ENCODE measurements around the gene DTNB. TPM values are rescaled to one million over a fixed set of nuclear protein-coding genes. Genes with fewer than 3 reads are reported as not detected.
A peak's percentile ranks its signal among the peaks of the same experiment; 100 is the strongest.

The DTNB gene
- total and polyA plus RNA-seq, 4 experiments from 2014 or later, result 18.0 to 45.3 (median 33.2) TPM

- H3K4me3 Mint-ChIP-seq, result peak overlapping the region; percentile 66 to 89 (median 82)
- Histone ChIP-seq H3K27me3 (ENCODE audit: insufficient read depth, low read length) (no peaks in the 10 kb centered on the region), H3K9me3 (ENCODE audit: control insufficient read depth in 1 of 2, low read length in 2 of 2) (no peaks in the 10 kb centered on the region), H3K4me3 (ENCODE audit: low read length in 2 of 2) (peak overlapping the region in 1 of 2 donors; percentile 52), H3K36me3 (ENCODE audit: insufficient read depth, low read length) (no peaks in the 10 kb centered on the region), H3K27ac (ENCODE audit: low read depth, low read length) (no peak overlapping the region), H3K4me1 (ENCODE audit: insufficient read depth, low read length) (peaks cover 34% of the 10 kb centered on the region)
- CTCF ChIA-PET (ENCODE audit: partially characterized antibody), result interaction anchor here (0.6 to 2.1 kb wide), 15 partner anchors 9 to 92 kb away, joined by 3 to 16 read pairs (median 4); no protein-coding TSS in a partner anchor
- intact Hi-C loops (cut with micrococcal nuclease), result loop anchor here (1.0 to 5.0 kb wide), 5 partner anchors 20 to 370 kb away; partner anchors contain the start of gene DNAJC27
- peak; percentile 78 to 83 (median 81) for DNase-seq
- POLR2A ChIA-PET (ENCODE audit: partially characterized antibody), result interaction anchor here (0.6 to 2.8 kb wide), 15 partner anchors 8 to 250 kb away, joined by 3 to 19 read pairs (median 4); no protein-coding TSS in a partner anchor
- H3K27me3 Mint-ChIP-seq, result no peaks in the 10 kb centered on the region
- no peaks in the 10 kb centered on the region for H3K9me3 Mint-ChIP-seq
- peak overlapping the region in 3 of 7 donors; percentile 74 to 84 (median 74) for H3K27ac Mint-ChIP-seq
- H3K4me1 Mint-ChIP-seq, result peaks cover 10 to 35% (median 23%) of the 10 kb centered on the region in 4 donors
- peaks cover 0 to 5% of the 10 kb centered on the region in 2 donors for H3K36me3 Mint-ChIP-seq
Observed at GRCh38 chr2:25342372-25343186, 330.8 kb downstream of the DTNB start.

GRCh38 chr2:25341753-25342371 lies 331.5 kb downstream of the DTNB start, which contains the start of gene DNMT3A:
TSS of gene DNMT3A (minus strand) at chr2:25341925. CDS start at chr2:25313984, 27,941 bp downstream.
- Histone ChIP-seq H3K4me1 (ENCODE audit: insufficient read depth, low read length) (peaks cover 41% of the 10 kb centered on the region), H3K9me3 (ENCODE audit: control insufficient read depth in 1 of 2, low read length in 2 of 2) (no peaks in the 10 kb centered on the region), H3K36me3 (ENCODE audit: insufficient read depth, low read length) (no peaks in the 10 kb centered on the region), H3K4me3 (ENCODE audit: low read length in 2 of 2) (peak within 1 kb of the TSS in 1 of 2 donors; percentile 52), H3K27me3 (ENCODE audit: insufficient read depth, low read length) (no peaks in the 10 kb centered on the region), H3K27ac (ENCODE audit: low read depth, low read length) (no peak within 1 kb of the TSS)
- H3K9me3 Mint-ChIP-seq, result no peaks in the 10 kb centered on the region
- POLR2A ChIA-PET (ENCODE audit: partially characterized antibody), result interaction anchor here (0.7 to 2.8 kb wide), 14 partner anchors 8 to 250 kb away, joined by 3 to 19 read pairs (median 4); no protein-coding TSS in a partner anchor
- CTCF ChIA-PET (ENCODE audit: partially characterized antibody), result interaction anchor here (0.6 to 2.1 kb wide), 9 partner anchors 8 to 92 kb away, joined by 3 to 16 read pairs (median 6); no protein-coding TSS in a partner anchor
- intact Hi-C loops (cut with micrococcal nuclease), result loop anchor here (1.0 to 5.0 kb wide), 6 partner anchors 20 to 370 kb away; partner anchors contain the start of gene DNAJC27
- peak within 1 kb of the TSS in 3 of 7 donors; percentile 74 to 84 (median 74) for H3K27ac Mint-ChIP-seq
- DNase-seq, result peak in 3 of 5 donors; percentile 44 to 49 (median 47)
- H3K4me1 Mint-ChIP-seq, result peaks cover 14 to 35% (median 27%) of the 10 kb centered on the region in 4 donors
- peak within 1 kb of the TSS; percentile 66 to 89 (median 82) for H3K4me3 Mint-ChIP-seq
- H3K27me3 Mint-ChIP-seq, result no peaks in the 10 kb centered on the region
- peaks cover 0 to 6% of the 10 kb centered on the region in 2 donors for H3K36me3 Mint-ChIP-seq

GRCh38 chr2:25341011-25341727 lies 332.2 kb downstream of the DTNB start:
- Mint-ChIP-seq H3K27me3 (no peaks in the 10 kb centered on the region), H3K27ac (no peak overlapping the region), H3K4me3 (no peak overlapping the region), H3K36me3 (peaks cover 0 to 8% of the 10 kb centered on the region in 2 donors), H3K4me1 (peaks cover 21 to 42% (median 33%) of the 10 kb centered on the region in 4 donors), H3K9me3 (no peaks in the 10 kb centered on the region)
- no peaks in the 10 kb centered on the region for H3K36me3 ChIP-seq (ENCODE audit: insufficient read depth, low read length)
- intact Hi-C loops (cut with micrococcal nuclease), result loop anchor here (2.0 to 5.0 kb wide), 2 partner anchors 64 to 369 kb away; partner anchors contain the start of gene DNAJC27
- peaks cover 48% of the 10 kb centered on the region for H3K4me1 ChIP-seq (ENCODE audit: insufficient read depth, low read length)
- ChIA-PET CTCF (ENCODE audit: partially characterized antibody) (interaction anchor here (1.1 to 6.2 kb wide), 3 partner anchors 20 to 65 kb away, joined by 3 to 28 read pairs (median 8); no protein-coding TSS in a partner anchor), POLR2A (ENCODE audit: partially characterized antibody) (interaction anchor here (1.0 to 4.2 kb wide), 6 partner anchors 21 to 68 kb away, joined by 3 to 19 read pairs (median 6); no protein-coding TSS in a partner anchor)
- peak in 1 of 5 donors; percentile 23 for DNase-seq
- no peak overlapping the region for H3K4me3 ChIP-seq (ENCODE audit: low read length in 2 of 2)
- no peak overlapping the region for H3K27ac ChIP-seq (ENCODE audit: low read depth, low read length)
- H3K27me3 ChIP-seq (ENCODE audit: insufficient read depth, low read length), result no peaks in the 10 kb centered on the region
- no peaks in the 10 kb centered on the region for H3K9me3 ChIP-seq (ENCODE audit: control insufficient read depth in 1 of 2, low read length in 2 of 2)

DNA sequence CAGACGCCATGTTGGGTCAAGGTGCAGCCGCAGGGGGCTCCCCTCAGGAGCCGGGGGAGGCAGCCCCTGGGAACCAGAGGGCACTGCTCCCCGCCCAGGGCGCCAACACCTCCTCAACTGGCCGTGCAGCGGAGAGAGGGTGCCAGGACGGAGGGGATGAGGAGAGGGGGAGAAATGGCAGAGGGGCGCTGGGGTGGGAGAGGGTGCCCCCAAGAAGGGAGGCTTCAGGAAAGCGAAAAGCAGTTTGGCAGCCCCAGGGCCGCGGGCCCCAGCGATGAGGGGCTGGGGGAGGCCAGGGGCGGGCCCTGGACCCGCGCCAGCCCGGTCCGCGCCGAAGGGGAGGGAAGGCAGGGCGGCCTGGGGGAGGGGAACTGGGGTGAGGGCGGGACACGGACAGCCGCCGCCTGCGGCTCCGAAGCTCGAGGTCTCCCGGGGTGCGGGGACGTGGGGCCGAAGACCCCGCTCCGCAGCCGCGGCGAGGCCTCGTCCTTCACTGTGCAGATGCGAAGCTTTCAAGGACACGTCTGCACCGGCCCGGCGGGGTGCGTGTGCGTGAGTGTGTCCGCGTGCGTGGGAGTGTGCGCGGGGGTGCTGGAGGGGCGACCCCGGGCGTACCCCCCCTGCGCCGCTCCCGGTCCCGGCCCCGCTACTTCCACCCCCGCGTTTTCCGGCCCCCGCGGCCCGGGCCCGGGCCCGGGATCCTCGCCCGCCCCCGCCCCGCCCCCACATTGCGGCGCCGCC lies 333.0 kb downstream of the DTNB start:
- Histone ChIP-seq H3K36me3 (ENCODE audit: insufficient read depth, low read length) (no peaks in the 10 kb centered on the region), H3K27ac (ENCODE audit: low read depth, low read length) (peak overlapping the region; percentile 31), H3K4me3 (ENCODE audit: low read length in 2 of 2) (peak overlapping the region in 1 of 2 donors; percentile 47), H3K9me3 (ENCODE audit: control insufficient read depth in 1 of 2, low read length in 2 of 2) (no peaks in the 10 kb centered on the region), H3K27me3 (ENCODE audit: insufficient read depth, low read length) (no peaks in the 10 kb centered on the region), H3K4me1 (ENCODE audit: insufficient read depth, low read length) (peaks cover 56% of the 10 kb centered on the region)
- no peaks in the 10 kb centered on the region for H3K9me3 Mint-ChIP-seq
- DNase-seq, result no peak
- peak overlapping the region in 3 of 7 donors; percentile 42 to 71 (median 53) for H3K27ac Mint-ChIP-seq
- H3K4me3 Mint-ChIP-seq, result peak overlapping the region in 7 of 8 donors; percentile 30 to 78 (median 64)
- ChIA-PET CTCF (ENCODE audit: partially characterized antibody) (interaction anchor here (1.1 to 6.2 kb wide), 4 partner anchors 21 to 64 kb away, joined by 3 to 28 read pairs (median 6); no protein-coding TSS in a partner anchor), POLR2A (ENCODE audit: partially characterized antibody) (interaction anchor here (0.6 to 4.2 kb wide), 11 partner anchors 21 to 90 kb away, joined by 3 to 24 read pairs (median 4); no protein-coding TSS in a partner anchor)
- H3K4me1 Mint-ChIP-seq, result peaks cover 24 to 48% (median 39%) of the 10 kb centered on the region in 4 donors
- intact Hi-C loops (cut with micrococcal nuclease), result loop anchor here (2.0 to 5.0 kb wide), 2 partner anchors 64 to 368 kb away; partner anchors contain the start of gene DNAJC27
- peaks cover 0 to 8% of the 10 kb centered on the region in 2 donors for H3K36me3 Mint-ChIP-seq
- no peaks in the 10 kb centered on the region for H3K27me3 Mint-ChIP-seq

DNA sequence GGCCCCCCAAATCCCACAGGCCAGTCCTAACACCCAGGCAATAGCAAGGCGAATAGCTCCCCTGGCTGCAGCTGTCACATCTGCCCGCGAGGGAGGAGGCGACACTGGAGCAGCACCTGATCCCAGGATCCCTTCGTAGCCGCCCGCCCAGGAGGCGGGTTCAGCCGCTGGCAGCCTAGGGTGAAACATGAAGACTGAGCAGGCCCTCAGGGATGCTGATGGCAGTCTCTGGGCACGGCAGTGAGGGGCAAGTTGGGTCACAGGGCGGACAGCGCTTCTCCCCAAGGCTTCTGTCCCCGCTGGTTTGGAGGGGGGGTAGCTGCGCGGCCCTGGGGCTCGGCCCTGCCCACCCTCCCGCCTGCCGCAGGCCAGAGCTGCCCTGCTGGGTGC lies 333.6 kb downstream of the DTNB start:
- DNase-seq, result peak in 2 of 5 donors; percentile 17 to 23
- ChIA-PET CTCF (ENCODE audit: partially characterized antibody) (interaction anchor here (0.9 to 6.2 kb wide), 5 partner anchors 22 to 64 kb away, joined by 3 to 28 read pairs (median 3); no protein-coding TSS in a partner anchor), POLR2A (ENCODE audit: partially characterized antibody) (interaction anchor here (0.6 to 4.2 kb wide), 12 partner anchors 22 to 89 kb away, joined by 3 to 24 read pairs (median 4); no protein-coding TSS in a partner anchor)
- H3K27ac ChIP-seq (ENCODE audit: low read depth, low read length), result no peak overlapping the region
- Mint-ChIP-seq H3K4me1 (peaks cover 30 to 54% (median 45%) of the 10 kb centered on the region in 4 donors), H3K27me3 (no peaks in the 10 kb centered on the region), H3K36me3 (peaks cover 0 to 8% of the 10 kb centered on the region in 2 donors), H3K9me3 (no peaks in the 10 kb centered on the region), H3K27ac (peak overlapping the region in 2 of 7 donors; percentile 71 to 74), H3K4me3 (peak overlapping the region; percentile 67 to 84 (median 79))
- H3K4me3 ChIP-seq (ENCODE audit: low read length in 2 of 2), result no peak overlapping the region
- H3K4me1 ChIP-seq (ENCODE audit: insufficient read depth, low read length), result peaks cover 62% of the 10 kb centered on the region
- H3K27me3 ChIP-seq (ENCODE audit: insufficient read depth, low read length), result no peaks in the 10 kb centered on the region
- H3K36me3 ChIP-seq (ENCODE audit: insufficient read depth, low read length), result no peaks in the 10 kb centered on the region
- H3K9me3 ChIP-seq (ENCODE audit: control insufficient read depth in 1 of 2, low read length in 2 of 2), result no peaks in the 10 kb centered on the region
- intact Hi-C loops (cut with micrococcal nuclease), result loop anchor here (2.0 to 5.0 kb wide), 3 partner anchors 17 to 367 kb away; partner anchors contain the start of gene DNAJC27

Measured in CD4-positive, alpha-beta memory T cell (primary cell).